ENCODE data around the gene CLMN. TPM values are rescaled to one million over a fixed set of nuclear protein-coding genes. Genes with fewer than 3 reads are reported as not detected.

CLMN gene
- total RNA-seq, 5 donors from 2014 or later (not counting 1 experiment from before 2014, with no cell fraction given) = 0.68 to 2.2 (median 0.99) TPM

GRCh38 chr14:95353664-95354063 is 34.0 kb upstream of the CLMN start:
- POLR2A ChIA-PET = no interaction called here
- Mint-ChIP-seq H3K4me1 (no peaks in the 10 kb centered on the region), H3K4me3 (no peak overlapping the region), H3K9me3 (peaks cover 0 to 5% (median 4%) of the 10 kb centered on the region in 3 donors), H3K27ac (no peak overlapping the region), H3K27me3 (peaks cover 14 to 20% of the 10 kb centered on the region in 2 donors), H3K36me3 (no peaks in the 10 kb centered on the region)
- CTCF ChIA-PET = no interaction called here
- 69% methylated on average over 4 of the region's 9 CpGs for WGBS (ENCODE audit: insufficient coverage)
- H3K4me3 ChIP-seq (ENCODE audit: control insufficient read depth in 1 of 2, extremely low read depth in 1 of 2, low read length in 1 of 2) = no peak overlapping the region
- H3K9me3 ChIP-seq = no peaks in the 10 kb centered on the region
- no peak overlapping the region for H3K27ac ChIP-seq (ENCODE audit: low read length)
- ATAC-seq (replicated peaks in 1 of 4) = no peak
- no peak for DNase-seq
- H3K36me3 ChIP-seq (ENCODE audit: control insufficient read depth in 2 of 2, extremely low read depth in 1 of 2, insufficient read depth in 1 of 2, low read length in 1 of 2) = no peaks in the 10 kb centered on the region
- no peaks in the 10 kb centered on the region for H3K4me1 ChIP-seq (ENCODE audit: control insufficient read depth in 1 of 2, extremely low read depth in 1 of 2, insufficient read depth in 2 of 2, low read length in 2 of 2)
- H3K27me3 ChIP-seq (replicated peaks in 1 of 2; ENCODE audit: control insufficient read depth in 2 of 2, extremely low read depth in 1 of 2, insufficient read depth in 2 of 2, low read length in 1 of 2) = peaks cover 6 to 8% of the 10 kb centered on the region in 2 experiments

GRCh38 chr14:95353007-95353406 is 33.3 kb upstream of the CLMN start:
- Mint-ChIP-seq H3K27me3 (peaks cover 12 to 24% of the 10 kb centered on the region in 2 donors), H3K4me1 (no peaks in the 10 kb centered on the region), H3K4me3 (no peak overlapping the region), H3K9me3 (peaks cover 0 to 5% (median 4%) of the 10 kb centered on the region in 3 donors), H3K27ac (no peak overlapping the region), H3K36me3 (no peaks in the 10 kb centered on the region)
- CTCF ChIA-PET = no interaction called here
- H3K27me3 ChIP-seq (replicated peaks in 1 of 2; ENCODE audit: control insufficient read depth in 2 of 2, extremely low read depth in 1 of 2, insufficient read depth in 2 of 2, low read length in 1 of 2) = peaks cover 6 to 10% of the 10 kb centered on the region in 2 experiments
- WGBS (ENCODE audit: insufficient coverage) = no CpG with 5 or more reads among the region's 1 CpG
- DNase-seq (no peak), ATAC-seq (replicated peaks in 1 of 4) (no peak)
- H3K9me3 ChIP-seq = no peaks in the 10 kb centered on the region
- POLR2A ChIA-PET = no interaction called here
- no peaks in the 10 kb centered on the region for H3K36me3 ChIP-seq (ENCODE audit: control insufficient read depth in 2 of 2, extremely low read depth in 1 of 2, insufficient read depth in 1 of 2, low read length in 1 of 2)
- no peak overlapping the region for H3K27ac ChIP-seq (ENCODE audit: low read length)
- H3K4me3 ChIP-seq (ENCODE audit: control insufficient read depth in 1 of 2, extremely low read depth in 1 of 2, low read length in 1 of 2) = no peak overlapping the region
- no peaks in the 10 kb centered on the region for H3K4me1 ChIP-seq (ENCODE audit: control insufficient read depth in 1 of 2, extremely low read depth in 1 of 2, insufficient read depth in 2 of 2, low read length in 2 of 2)

- no peak overlapping the region for H3K27ac Mint-ChIP-seq
- ChIA-PET POLR2A (interaction anchor here in 1 of 2 donors (0.5 kb wide), 1 partner anchor 1751 kb away, joined by 4 read pairs; no protein-coding TSS in a partner anchor), CTCF (no interaction called here)
- ATAC-seq (replicated peaks in 1 of 4) (no peak), DNase-seq (no peak)
- H3K27ac ChIP-seq (ENCODE audit: low read length) = no peak overlapping the region
- no peaks in the 10 kb centered on the region for H3K36me3 ChIP-seq (ENCODE audit: control insufficient read depth in 2 of 2, extremely low read depth in 1 of 2, insufficient read depth in 1 of 2, low read length in 1 of 2)
- no peaks in the 10 kb centered on the region for H3K9me3 ChIP-seq
- peaks cover 6 to 12% of the 10 kb centered on the region in 2 experiments for H3K27me3 ChIP-seq (replicated peaks in 1 of 2; ENCODE audit: control insufficient read depth in 2 of 2, extremely low read depth in 1 of 2, insufficient read depth in 2 of 2, low read length in 1 of 2)
- peaks cover 15 to 27% of the 10 kb centered on the region in 2 donors for H3K27me3 Mint-ChIP-seq
- no peaks in the 10 kb centered on the region for H3K4me1 ChIP-seq (ENCODE audit: control insufficient read depth in 1 of 2, extremely low read depth in 1 of 2, insufficient read depth in 2 of 2, low read length in 2 of 2)
- no peak overlapping the region for H3K4me3 Mint-ChIP-seq
- H3K36me3 Mint-ChIP-seq = no peaks in the 10 kb centered on the region
- H3K4me3 ChIP-seq (ENCODE audit: control insufficient read depth in 1 of 2, extremely low read depth in 1 of 2, low read length in 1 of 2) = no peak overlapping the region
- H3K4me1 Mint-ChIP-seq = no peaks in the 10 kb centered on the region
- 38% methylated on average over 1 of the region's 5 CpGs for WGBS (ENCODE audit: insufficient coverage)
- H3K9me3 Mint-ChIP-seq = peaks cover 0 to 5% (median 4%) of the 10 kb centered on the region in 3 donors
Measured at GRCh38 chr14:95352481-95352880, 32.8 kb upstream of the CLMN start.

GRCh38 chr14:95349241-95349640 is 29.5 kb upstream of the CLMN start:
- H3K27ac Mint-ChIP-seq = no peak overlapping the region
- no peaks in the 10 kb centered on the region for H3K36me3 Mint-ChIP-seq
- Histone ChIP-seq H3K27me3 (replicated peaks in 1 of 2; ENCODE audit: control insufficient read depth in 2 of 2, extremely low read depth in 1 of 2, insufficient read depth in 2 of 2, low read length in 1 of 2) (peaks cover 6 to 18% of the 10 kb centered on the region in 2 experiments), H3K27ac (ENCODE audit: low read length) (no peak overlapping the region), H3K4me3 (ENCODE audit: control insufficient read depth in 1 of 2, extremely low read depth in 1 of 2, low read length in 1 of 2) (no peak overlapping the region), H3K36me3 (ENCODE audit: control insufficient read depth in 2 of 2, extremely low read depth in 1 of 2, insufficient read depth in 1 of 2, low read length in 1 of 2) (no peaks in the 10 kb centered on the region), H3K9me3 (no peaks in the 10 kb centered on the region), H3K4me1 (ENCODE audit: control insufficient read depth in 1 of 2, extremely low read depth in 1 of 2, insufficient read depth in 2 of 2, low read length in 2 of 2) (no peaks in the 10 kb centered on the region)
- CTCF ChIA-PET = no interaction called here
- peaks cover 0 to 5% (median 4%) of the 10 kb centered on the region in 3 donors for H3K9me3 Mint-ChIP-seq
- no peak for DNase-seq
- WGBS (ENCODE audit: insufficient coverage) = no CpG with 5 or more reads among the region's 6 CpGs
- no peak for ATAC-seq (replicated peaks in 1 of 4)
- peaks cover 18 to 35% of the 10 kb centered on the region in 2 donors for H3K27me3 Mint-ChIP-seq
- no peak overlapping the region for H3K4me3 Mint-ChIP-seq
- no peaks in the 10 kb centered on the region for H3K4me1 Mint-ChIP-seq
- POLR2A ChIA-PET = no interaction called here

GRCh38 chr14:95348395-95349080 is 28.8 kb upstream of the CLMN start:
- H3K27ac ChIP-seq (ENCODE audit: low read length) = no peak overlapping the region
- peaks cover 18 to 37% of the 10 kb centered on the region in 2 donors for H3K27me3 Mint-ChIP-seq
- no peak overlapping the region for H3K4me3 Mint-ChIP-seq
- H3K27ac Mint-ChIP-seq = no peak overlapping the region
- H3K4me1 ChIP-seq (ENCODE audit: control insufficient read depth in 1 of 2, extremely low read depth in 1 of 2, insufficient read depth in 2 of 2, low read length in 2 of 2) = no peaks in the 10 kb centered on the region
- ChIA-PET POLR2A (no interaction called here), CTCF (interaction anchor here in 1 of 2 donors (0.6 kb wide), 1 partner anchor 10 kb away, joined by 9 read pairs; no protein-coding TSS in a partner anchor)
- ATAC-seq (replicated peaks in 1 of 4) = no peak
- 79% methylated on average over 7 of the region's 10 CpGs for WGBS (ENCODE audit: insufficient coverage)
- peaks cover 0 to under 1% (median 0%) of the 10 kb centered on the region in 3 donors for H3K9me3 Mint-ChIP-seq
- peaks cover 6 to 18% of the 10 kb centered on the region in 2 experiments for H3K27me3 ChIP-seq (replicated peaks in 1 of 2; ENCODE audit: control insufficient read depth in 2 of 2, extremely low read depth in 1 of 2, insufficient read depth in 2 of 2, low read length in 1 of 2)
- no peaks in the 10 kb centered on the region for H3K36me3 Mint-ChIP-seq
- H3K4me3 ChIP-seq (ENCODE audit: control insufficient read depth in 1 of 2, extremely low read depth in 1 of 2, low read length in 1 of 2) = no peak overlapping the region
- H3K9me3 ChIP-seq = no peaks in the 10 kb centered on the region
- DNase-seq = no peak
- no peaks in the 10 kb centered on the region for H3K4me1 Mint-ChIP-seq
- no peaks in the 10 kb centered on the region for H3K36me3 ChIP-seq (ENCODE audit: control insufficient read depth in 2 of 2, extremely low read depth in 1 of 2, insufficient read depth in 1 of 2, low read length in 1 of 2)

GRCh38 chr14:95346820-95347219 is 27.1 kb upstream of the CLMN start:
- no CpG with 5 or more reads among the region's 1 CpG for WGBS (ENCODE audit: insufficient coverage)
- Mint-ChIP-seq H3K27ac (no peak overlapping the region), H3K9me3 (no peaks in the 10 kb centered on the region), H3K4me1 (no peaks in the 10 kb centered on the region), H3K36me3 (no peaks in the 10 kb centered on the region), H3K27me3 (peaks cover 18 to 31% of the 10 kb centered on the region in 2 donors), H3K4me3 (no peak overlapping the region)
- no peak overlapping the region for H3K27ac ChIP-seq (ENCODE audit: low read length)
- no peaks in the 10 kb centered on the region for H3K4me1 ChIP-seq (ENCODE audit: control insufficient read depth in 1 of 2, extremely low read depth in 1 of 2, insufficient read depth in 2 of 2, low read length in 2 of 2)
- ATAC-seq (replicated peaks in 1 of 4) (no peak), DNase-seq (no peak)
- peaks cover 3 to 18% of the 10 kb centered on the region in 2 experiments for H3K27me3 ChIP-seq (replicated peaks in 1 of 2; ENCODE audit: control insufficient read depth in 2 of 2, extremely low read depth in 1 of 2, insufficient read depth in 2 of 2, low read length in 1 of 2)
- H3K4me3 ChIP-seq (ENCODE audit: control insufficient read depth in 1 of 2, extremely low read depth in 1 of 2, low read length in 1 of 2) = no peak overlapping the region
- H3K36me3 ChIP-seq (ENCODE audit: control insufficient read depth in 2 of 2, extremely low read depth in 1 of 2, insufficient read depth in 1 of 2, low read length in 1 of 2) = no peaks in the 10 kb centered on the region
- POLR2A ChIA-PET = no interaction called here
- no peaks in the 10 kb centered on the region for H3K9me3 ChIP-seq
- CTCF ChIA-PET = no interaction called here

Data from T-cell (primary cell).